Measurements from ENCODE around the gene FJX1.
"Not testable (repeated sequence)": the region's sequence is repeated elsewhere in the genome, so short reads cannot be mapped to it uniquely, and the experiment has no call there.

GRCh38 chr11:35668350-35668749, 50.1 kb downstream of the FJX1 start:
- TF ChIP-seq, protein P1, sequence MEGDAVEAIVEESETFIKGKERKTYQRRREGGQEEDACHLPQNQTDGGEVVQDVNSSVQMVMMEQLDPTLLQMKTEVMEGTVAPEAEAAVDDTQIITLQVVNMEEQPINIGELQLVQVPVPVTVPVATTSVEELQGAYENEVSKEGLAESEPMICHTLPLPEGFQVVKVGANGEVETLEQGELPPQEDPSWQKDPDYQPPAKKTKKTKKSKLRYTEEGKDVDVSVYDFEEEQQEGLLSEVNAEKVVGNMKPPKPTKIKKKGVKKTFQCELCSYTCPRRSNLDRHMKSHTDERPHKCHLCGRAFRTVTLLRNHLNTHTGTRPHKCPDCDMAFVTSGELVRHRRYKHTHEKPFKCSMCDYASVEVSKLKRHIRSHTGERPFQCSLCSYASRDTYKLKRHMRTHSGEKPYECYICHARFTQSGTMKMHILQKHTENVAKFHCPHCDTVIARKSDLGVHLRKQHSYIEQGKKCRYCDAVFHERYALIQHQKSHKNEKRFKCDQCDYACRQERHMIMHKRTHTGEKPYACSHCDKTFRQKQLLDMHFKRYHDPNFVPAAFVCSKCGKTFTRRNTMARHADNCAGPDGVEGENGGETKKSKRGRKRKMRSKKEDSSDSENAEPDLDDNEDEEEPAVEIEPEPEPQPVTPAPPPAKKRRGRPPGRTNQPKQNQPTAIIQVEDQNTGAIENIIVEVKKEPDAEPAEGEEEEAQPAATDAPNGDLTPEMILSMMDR (IDR thresholded peaks at IDR 0.05; ENCODE audit: poor library complexity) = not testable (repeated sequence)
- not testable (repeated sequence) for TF ChIP-seq EZH2 (IDR thresholded peaks at IDR 0.05; ENCODE audit: borderline replicate concordance); EZH2phosphoT487 (IDR thresholded peaks at IDR 0.05; ENCODE audit: low read depth, severe bottlenecking, unreplicated experiment)
